OCI-M2 (cell line): ENCODE results near the gene NFKBIE.
"Not testable (repeated sequence)": the region's sequence is repeated elsewhere in the genome, so short reads cannot be mapped to it uniquely, and the experiment has no call there.

Experiments
- DNase-seq: peaks from one replicate; lab custom pipeline; 2025; ENCODE audit not compliant: unreplicated experiment; lab: John Stamatoyannopoulos, UW

The NFKBIE gene

DNA sequence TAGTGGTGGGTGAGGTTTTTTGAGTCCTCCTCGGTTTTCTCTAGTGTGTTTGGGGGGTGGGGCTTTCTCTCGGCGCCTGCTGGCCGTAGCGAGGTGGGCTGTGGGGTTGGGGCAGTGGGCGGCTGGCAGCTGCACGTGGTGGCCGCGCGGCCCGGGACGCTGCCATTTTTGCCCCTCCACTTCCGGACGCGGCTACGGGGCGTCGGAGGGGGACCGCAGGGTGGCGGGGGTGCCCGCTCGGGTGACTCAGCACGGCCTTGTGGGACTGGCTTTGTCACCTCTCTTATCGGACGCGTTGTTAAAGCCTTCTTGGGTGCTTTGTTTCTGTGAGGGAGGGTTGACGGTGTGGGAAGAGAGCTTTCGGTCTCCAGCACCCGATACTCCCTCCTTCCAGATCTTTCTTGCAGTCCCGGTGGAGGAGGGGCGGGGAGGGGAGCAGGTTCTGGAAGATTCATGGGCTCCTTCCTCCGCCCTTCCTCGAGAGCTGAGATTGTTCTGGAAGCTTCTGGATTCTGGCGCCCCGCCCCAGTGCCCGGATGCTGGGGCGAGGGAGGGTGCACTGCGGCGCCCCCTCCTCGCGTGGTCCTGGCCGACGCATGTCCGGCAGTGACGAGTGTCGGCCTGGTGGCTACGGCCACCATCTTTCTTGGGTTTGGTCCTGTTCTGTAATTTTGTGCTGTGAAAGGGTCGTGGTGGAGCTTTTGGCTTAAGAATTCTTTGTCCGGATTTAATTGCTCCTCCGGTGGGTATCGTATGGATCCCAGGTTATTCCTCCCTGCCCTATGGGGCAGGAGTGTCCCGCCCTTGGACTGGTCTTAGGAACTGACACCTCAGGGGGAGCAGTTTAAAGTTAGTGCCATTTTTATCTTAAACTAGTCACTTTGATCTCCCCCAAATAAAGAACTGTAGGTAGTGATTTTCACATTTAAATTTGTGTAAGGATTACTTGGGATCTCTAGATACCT is 17.7 kb downstream of the NFKBIE start:
- no peak for DNase-seq

DNA sequence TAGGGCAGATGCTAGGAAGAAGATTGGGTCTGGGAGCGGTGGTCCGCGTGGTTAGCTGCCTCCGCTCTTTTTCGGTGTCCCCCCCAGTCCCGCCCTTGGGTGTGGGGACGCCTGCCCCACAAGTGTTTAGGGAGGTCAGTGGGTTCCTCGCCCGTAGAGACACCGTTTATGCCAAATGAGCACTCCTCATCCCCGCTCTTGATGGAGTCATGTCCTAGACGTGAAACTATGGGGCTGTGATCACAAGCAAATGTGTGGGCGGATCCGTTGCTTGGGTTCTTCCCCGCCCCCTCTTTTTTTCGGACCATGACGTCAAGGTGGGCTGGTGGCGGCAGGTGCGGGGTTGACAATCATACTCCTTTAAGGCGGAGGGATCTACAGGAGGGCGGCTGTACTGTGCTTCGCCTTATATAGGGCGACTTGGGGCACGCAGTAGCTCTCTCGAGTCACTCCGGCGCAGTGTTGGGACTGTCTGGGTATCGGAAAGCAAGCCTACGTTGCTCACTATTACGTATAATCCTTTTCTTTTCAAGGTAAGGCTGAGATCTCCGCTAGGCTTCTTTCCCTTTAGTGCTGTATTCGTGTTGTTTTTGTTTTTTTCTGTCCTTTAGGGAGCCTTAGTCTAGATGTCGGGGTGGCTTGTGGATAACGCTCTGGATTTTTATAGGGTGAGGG is 18.6 kb downstream of the NFKBIE start, which contains the start of gene HSP90AB1:
Gene HSP90AB1 (plus strand): TSS at position 439 of the 675 bp plus-strand sequence. CDS start 1,529 bp downstream, outside the sequence.
- DNase-seq: peak; percentile 83

DNA sequence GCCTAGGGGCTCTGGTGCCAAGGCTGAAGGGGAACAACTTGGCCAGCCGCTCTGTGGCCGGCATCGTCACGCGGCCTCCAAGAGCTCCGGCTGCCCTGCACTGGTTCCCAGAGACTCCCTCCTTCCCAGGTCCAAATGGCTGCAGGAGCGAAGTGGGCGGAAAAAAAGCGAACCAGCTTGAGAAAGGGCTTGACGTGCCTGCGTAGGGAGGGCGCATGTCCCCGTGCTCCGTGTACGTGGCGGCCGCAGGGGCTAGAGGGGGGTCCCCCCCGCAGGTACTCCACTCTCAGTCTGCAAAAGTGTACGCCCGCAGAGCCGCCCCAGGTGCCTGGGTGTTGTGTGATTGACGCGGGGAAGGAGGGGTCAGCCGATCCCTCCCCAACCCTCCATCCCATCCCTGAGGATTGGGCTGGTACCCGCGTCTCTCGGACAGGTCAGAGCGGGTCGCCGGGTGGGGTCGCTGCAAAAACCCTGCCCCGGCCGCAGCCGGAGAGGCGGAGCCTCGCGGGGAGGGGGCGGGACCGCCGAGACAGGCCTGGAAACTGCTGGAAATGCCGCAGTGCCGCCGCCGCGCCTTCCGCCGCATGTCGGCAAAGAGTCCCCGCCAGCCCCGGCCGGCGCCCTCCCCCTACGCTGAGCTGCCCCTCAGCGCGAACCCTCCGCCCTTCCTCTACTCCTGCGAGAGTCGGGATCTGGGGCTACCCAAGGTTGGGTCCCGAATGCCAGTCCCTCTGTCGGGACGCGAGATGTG is 19.3 kb downstream of the NFKBIE start:
- DNase-seq: no peak

DNA sequence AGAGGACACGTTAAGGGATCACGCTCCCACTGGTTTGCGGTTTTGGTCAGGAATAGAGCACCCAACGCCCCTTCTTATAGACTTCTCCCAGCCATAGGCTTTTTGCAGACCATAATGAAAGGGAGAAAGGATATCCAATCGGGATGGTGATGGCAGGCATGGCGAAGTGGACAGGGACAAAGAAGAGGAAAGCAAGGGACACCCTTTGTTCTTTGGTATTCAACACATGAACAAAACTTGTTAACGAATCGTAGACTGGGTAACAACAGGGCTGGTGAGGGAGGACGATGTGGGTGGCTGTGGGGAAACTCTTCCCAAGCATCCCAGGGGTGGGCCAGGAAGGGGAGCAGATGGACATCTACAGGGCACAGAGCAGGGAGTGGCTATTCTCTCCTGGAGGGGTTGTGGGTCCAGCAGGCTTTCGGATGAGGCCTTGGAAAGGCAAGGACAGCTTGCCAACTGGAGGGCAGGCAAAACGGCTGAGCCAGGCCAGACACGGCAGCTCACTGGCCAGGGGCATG is 19.9 kb downstream of the NFKBIE start:
- no peak for DNase-seq

- no peak for DNase-seq
These were observed 22.0 kb downstream of the NFKBIE start for GRCh38 chr6:44243345-44243744.

DNA sequence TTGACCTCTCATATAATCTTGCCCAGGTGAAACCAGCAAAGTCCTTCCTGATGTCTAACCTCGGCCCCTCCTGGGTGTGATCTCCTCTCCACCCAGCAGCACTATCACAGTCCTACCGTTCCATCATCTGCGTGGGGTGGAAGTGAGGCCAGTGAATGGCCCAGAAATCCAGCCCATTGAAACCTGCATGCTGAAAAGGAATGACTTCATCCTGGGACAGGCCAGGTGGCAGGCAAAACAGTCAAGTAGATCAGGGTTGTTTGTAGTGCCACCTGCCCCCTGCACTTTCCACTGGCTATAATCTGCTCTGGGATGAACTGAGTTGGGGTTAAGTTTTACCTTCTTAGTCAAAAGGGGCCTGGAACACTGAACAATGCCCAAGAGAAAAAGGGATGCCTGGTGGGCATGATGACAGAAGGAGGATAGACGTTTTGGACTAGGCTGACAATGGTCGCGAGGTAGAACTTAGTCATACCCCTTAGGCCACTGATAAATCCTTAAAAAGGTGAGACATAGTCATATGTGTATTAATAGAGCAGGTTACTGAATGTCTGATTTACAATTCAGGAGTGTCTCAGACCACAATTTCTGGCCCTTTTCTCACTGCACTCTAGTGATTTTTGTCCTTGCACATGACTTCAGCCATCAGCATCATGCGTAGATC is 26.5 kb downstream of the NFKBIE start:
- no peak for DNase-seq

- DNase-seq: no peak
These were observed 27.4 kb downstream of the NFKBIE start for GRCh38 chr6:44237813-44238433.

GRCh38 chr6:44237021-44237812 is 28.1 kb downstream of the NFKBIE start:
- no peak for DNase-seq

- no peak for DNase-seq
These were observed 29.3 kb downstream of the NFKBIE start for GRCh38 chr6:44235891-44236516.

GRCh38 chr6:44235269-44235668 is 30.1 kb downstream of the NFKBIE start:
- no peak for DNase-seq

GRCh38 chr6:44234101-44235025 is 31.0 kb downstream of the NFKBIE start:
- no peak for DNase-seq

DNA sequence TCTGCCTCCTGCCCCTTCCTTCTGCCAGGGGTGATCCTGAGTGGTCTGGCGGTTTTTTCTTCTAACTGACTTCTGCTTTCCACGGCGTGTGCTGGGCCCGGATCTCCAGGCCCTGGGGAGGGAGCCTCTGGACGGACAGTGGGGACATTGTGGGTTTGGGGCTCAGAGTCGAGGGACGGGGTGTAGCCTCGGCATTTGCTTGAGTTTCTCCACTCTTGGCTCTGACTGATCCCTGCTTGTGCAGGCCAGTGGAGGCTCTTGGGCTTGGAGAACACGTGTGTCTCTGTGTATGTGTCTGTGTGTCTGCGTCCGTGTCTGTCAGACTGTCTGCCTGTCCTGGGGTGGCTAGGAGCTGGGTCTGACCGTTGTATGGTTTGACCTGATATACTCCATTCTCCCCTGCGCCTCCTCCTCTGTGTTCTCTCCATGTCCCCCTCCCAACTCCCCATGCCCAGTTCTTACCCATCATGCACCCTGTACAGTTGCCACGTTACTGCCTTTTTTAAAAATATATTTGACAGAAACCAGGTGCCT is 31.7 kb downstream of the NFKBIE start:
- no peak for DNase-seq

DNA sequence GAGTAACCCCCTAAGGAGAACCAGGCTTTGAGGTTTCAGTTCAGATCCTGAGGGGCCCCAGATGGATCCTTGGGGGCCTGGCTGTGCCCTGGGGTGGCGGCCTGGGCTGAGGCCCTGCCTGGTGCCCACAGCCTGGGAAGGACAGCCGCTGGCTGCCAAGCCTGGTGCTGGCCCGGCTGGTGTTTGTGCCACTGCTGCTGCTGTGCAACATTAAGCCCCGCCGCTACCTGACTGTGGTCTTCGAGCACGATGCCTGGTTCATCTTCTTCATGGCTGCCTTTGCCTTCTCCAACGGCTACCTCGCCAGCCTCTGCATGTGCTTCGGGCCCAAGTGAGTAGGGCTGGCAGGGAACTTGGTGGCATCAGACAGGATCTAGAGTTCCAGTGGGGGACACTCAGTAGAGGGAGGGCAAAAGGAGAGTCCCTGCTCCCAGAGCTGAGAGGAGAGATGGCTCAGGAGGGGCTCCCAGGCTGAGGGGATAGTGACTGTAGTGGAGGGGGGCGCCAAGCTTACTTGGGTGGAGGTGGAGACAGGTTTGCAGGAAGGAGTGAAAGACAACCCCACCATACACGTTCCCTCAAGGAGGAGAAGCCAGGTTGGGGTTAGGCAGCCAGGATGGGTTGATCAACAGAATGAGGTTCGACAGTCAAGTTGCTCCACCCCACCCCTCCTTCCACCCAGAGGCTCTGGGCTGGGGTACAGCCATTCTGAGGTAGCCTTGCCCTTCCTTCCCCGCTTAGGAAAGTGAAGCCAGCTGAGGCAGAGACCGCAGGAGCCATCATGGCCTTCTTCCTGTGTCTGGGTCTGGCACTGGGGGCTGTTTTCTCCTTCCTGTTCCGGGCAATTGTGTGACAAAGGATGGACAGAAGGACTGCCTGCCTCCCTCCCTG is 32.4 kb downstream of the NFKBIE start:
- no peak for DNase-seq

DNA sequence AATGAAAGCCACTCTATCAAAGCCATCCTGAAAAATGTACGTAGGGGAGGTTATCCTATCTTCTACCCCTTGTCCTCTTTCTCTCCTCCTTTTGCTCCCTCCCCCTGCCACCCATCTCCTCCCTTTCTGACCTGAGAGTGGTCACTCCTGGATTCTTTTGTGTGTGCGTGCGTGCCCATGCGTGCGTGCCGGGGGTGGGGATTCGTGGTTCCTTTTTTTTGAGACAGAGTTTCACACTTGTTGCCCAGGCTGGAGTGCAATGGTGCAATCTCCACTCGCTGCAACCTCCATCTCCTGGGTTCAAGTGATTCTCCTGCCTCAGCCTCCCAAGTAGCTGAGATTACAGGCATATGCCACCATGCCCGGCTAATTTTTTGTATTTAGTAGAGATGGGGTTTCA is 33.9 kb downstream of the NFKBIE start:
- DNase-seq: not testable (repeated sequence)

DNA sequence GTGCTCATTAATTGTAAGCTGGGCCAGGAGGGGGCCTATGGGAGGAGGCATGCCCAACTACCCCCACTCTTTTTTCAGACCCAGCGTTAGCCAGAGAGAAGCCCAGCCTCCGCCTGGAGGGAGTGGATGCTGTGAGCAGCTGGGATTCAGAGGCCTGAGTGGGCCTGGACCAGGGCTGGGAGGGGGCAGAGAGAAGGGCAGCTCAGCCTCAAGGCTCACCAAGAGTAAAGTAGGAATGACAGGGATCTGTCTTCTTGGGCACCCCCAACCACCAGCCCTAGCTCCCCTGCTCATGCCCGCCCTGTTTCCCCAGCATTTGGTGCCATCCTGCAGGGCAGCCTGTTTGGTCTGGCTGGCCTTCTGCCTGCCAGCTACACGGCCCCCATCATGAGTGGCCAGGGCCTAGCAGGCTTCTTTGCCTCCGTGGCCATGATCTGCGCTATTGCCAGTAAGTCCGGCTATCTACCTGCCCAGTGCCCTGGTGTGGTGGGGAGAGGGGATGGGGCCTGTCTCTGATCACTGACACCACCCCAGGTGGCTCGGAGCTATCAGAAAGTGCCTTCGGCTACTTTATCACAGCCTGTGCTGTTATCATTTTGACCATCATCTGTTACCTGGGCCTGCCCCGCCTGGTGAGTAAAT is 35.2 kb downstream of the NFKBIE start:
- no peak for DNase-seq

DNA sequence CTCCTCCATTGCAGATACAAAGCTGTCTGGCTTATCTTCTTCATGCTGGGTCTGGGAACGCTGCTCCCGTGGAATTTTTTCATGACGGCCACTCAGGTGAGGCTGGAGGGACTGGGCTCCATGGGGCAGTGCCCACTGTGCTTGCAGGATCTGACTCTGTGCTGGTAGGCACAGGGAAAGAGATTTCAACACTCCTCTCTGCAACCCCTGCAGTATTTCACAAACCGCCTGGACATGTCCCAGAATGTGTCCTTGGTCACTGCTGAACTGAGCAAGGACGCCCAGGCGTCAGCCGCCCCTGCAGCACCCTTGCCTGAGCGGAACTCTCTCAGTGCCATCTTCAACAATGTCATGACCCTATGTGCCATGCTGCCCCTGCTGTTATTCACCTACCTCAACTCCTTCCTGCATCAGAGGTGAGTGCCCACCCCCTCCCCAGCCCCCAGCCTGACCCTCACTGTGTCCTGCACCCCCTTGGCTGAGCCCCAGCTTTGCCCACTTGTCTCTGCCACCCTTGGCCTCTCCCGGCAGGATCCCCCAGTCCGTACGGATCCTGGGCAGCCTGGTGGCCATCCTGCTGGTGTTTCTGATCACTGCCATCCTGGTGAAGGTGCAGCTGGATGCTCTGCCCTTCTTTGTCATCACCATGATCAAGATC is 35.8 kb downstream of the NFKBIE start:
- no peak for DNase-seq
